Measurements from ENCODE around the gene OSBPL10.

GRCh38 chr3:31724116-31724515 is 256.9 kb downstream of the OSBPL10 start:
- TF ChIP-seq CTCF (conservative IDR thresholded peaks at IDR 0.05 in 1 of 2, IDR thresholded peaks at IDR 0.05 in 1 of 2; ENCODE audit: extremely low read depth in 1 of 2, insufficient read depth in 1 of 2, low read depth in 1 of 2, low read length in 2 of 2) (no peak), EZH2 (IDR thresholded peaks at IDR 0.05; ENCODE audit: borderline replicate concordance, low read length) (no peak)

Data from mammary epithelial cell (primary cell).